Chondrocyte (in vitro differentiated cells): ENCODE results near the gene ELP6. TPM values are rescaled to one million over a fixed set of nuclear protein-coding genes. Genes with fewer than 3 reads are reported as not detected.

Experiments used
- DNase-seq: peaks from one replicate; pipeline ENCODE4 v3.0.0; 2021; ENCODE audit warnings: mixed read lengths, low spot score
- H3K27ac Mint-ChIP-seq: one replicate; pipeline ENCODE4 v1.8.0; 2021; ENCODE audit warnings: mild to moderate bottlenecking, moderate library complexity, mixed read lengths; ENCODE audit not compliant: unreplicated experiment
- H3K27me3 Mint-ChIP-seq: 2 replicates; pipeline ENCODE4 v1.8.0; 2021; ENCODE audit warnings: low read depth, mixed read lengths
- H3K36me3 Mint-ChIP-seq: 2 replicates; pipeline ENCODE4 v1.8.0; 2021; ENCODE audit warnings: low read depth, mixed read lengths
- H3K4me1 Mint-ChIP-seq: 2 replicates; pipeline ENCODE4 v1.8.0; 2021; ENCODE audit warnings: low read depth, mild to moderate bottlenecking, mixed read lengths
- H3K4me3 Mint-ChIP-seq: one replicate; pipeline ENCODE4 v1.8.0; 2021; ENCODE audit warnings: mild to moderate bottlenecking, moderate library complexity, mixed read lengths; ENCODE audit not compliant: unreplicated experiment
- H3K9me3 Mint-ChIP-seq: 2 replicates; pipeline ENCODE4 v1.8.0; 2021; ENCODE audit warnings: low read depth, mixed read lengths
- total RNA-seq: library from RNA; stranded (reverse); gene quantifications from 3 replicates; pipeline ENCODE4 v1.2.1, GENCODE V29; 2021
- TF ChIP-seq, protein P1 (sequence below): fragments of 200-600 bp; sonication (generic); IDR thresholded peaks from 2 replicates; pipeline ENCODE4 v1.5.0; 2021; ENCODE audit warnings: antibody characterized with exemption, mild to moderate bottlenecking, moderate library complexity

The ELP6 gene
- total RNA-seq, 1 donor from 2014 or later = 30.2 TPM

DNA sequence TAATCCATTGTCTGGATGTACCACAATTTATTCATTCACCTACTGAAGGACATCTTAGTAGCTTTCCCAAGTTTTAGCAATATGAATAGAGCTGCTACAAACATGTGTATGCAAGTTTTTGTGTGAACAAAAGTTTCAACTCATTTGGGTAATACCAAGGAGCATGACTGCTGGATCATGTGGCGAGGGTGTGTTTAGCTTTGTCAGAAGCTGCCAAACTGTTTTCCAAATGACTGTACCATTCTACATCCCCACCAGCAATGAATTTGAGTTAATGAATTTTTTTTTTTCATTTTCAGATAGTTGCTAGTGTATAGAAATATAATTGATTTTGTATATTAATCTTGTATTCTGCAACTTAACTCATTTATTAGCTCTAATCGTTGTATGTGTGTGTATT, 20.0 kb upstream of the ELP6 start:
- TF ChIP-seq, protein P1, sequence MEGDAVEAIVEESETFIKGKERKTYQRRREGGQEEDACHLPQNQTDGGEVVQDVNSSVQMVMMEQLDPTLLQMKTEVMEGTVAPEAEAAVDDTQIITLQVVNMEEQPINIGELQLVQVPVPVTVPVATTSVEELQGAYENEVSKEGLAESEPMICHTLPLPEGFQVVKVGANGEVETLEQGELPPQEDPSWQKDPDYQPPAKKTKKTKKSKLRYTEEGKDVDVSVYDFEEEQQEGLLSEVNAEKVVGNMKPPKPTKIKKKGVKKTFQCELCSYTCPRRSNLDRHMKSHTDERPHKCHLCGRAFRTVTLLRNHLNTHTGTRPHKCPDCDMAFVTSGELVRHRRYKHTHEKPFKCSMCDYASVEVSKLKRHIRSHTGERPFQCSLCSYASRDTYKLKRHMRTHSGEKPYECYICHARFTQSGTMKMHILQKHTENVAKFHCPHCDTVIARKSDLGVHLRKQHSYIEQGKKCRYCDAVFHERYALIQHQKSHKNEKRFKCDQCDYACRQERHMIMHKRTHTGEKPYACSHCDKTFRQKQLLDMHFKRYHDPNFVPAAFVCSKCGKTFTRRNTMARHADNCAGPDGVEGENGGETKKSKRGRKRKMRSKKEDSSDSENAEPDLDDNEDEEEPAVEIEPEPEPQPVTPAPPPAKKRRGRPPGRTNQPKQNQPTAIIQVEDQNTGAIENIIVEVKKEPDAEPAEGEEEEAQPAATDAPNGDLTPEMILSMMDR = no peak
- Mint-ChIP-seq H3K4me3 (no peak overlapping the region), H3K27me3 (peaks cover 8% of the 10 kb centered on the region), H3K36me3 (no peaks in the 10 kb centered on the region), H3K9me3 (no peaks in the 10 kb centered on the region), H3K4me1 (no peaks in the 10 kb centered on the region), H3K27ac (no peak overlapping the region)
- no peak for DNase-seq

DNA sequence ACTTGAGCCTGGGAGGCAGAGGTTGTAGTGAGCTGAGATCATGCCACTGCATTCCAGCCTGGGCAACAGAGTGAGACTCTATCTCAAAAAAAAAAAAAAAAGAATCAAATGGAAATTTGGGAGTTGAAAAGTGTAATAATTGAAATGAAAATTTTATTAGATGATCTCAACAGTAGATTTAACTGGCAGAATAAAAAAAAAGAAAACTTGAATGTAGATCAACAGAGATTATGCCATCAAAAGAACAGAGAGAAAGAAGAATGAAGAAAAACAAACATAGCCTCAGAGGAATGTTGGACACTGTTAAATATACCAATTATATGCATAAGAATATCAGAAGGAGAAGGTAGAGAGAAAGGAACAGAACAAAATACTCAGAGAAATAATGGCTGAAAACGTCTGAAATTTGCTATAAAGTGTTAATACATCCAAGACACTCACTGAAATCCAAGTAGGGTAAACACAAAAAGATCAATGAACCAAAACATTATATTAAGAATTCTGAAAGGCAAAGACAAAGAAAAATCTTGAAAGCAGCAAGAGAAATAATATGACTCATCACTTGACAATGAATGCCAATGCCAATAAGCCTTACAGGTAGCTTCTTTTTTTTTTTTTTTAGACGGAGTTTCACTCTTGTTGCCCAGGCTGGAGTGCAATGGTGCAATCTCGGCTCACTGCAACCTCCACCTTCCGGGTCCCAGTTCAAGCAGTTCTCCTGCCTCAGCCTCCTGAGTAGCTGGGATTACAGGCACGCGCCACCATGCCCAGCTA, 14.6 kb upstream of the ELP6 start:
- Mint-ChIP-seq H3K36me3 (peaks cover 3% of the 10 kb centered on the region), H3K9me3 (peaks cover 5% of the 10 kb centered on the region), H3K4me3 (no peak overlapping the region), H3K27ac (no peak overlapping the region), H3K4me1 (no peaks in the 10 kb centered on the region), H3K27me3 (no peaks in the 10 kb centered on the region)
- TF ChIP-seq, protein P1 = no peak
- no peak for DNase-seq

DNA sequence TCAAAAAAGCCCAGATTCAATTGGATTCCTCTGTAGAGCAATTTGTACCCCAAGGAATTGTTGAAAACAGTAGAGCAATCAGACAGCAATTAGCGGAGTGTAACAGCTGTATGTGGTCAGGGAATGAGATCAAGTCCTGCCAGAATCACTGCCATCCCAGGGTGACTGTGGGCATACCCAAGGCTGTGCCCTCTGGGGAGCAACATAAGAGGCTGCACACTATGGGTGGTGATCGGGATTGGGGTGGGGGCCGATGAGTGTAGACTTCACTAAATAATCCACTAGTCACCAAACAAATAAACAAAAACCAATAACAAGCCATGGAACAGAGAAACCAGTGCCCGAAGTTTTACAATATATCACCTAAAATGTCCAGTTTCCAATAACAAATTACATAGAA, 12.1 kb upstream of the ELP6 start:
- Mint-ChIP-seq H3K4me3 (no peak overlapping the region), H3K27me3 (no peaks in the 10 kb centered on the region), H3K36me3 (peaks cover 3% of the 10 kb centered on the region), H3K27ac (no peak overlapping the region), H3K9me3 (peaks cover 5% of the 10 kb centered on the region), H3K4me1 (peaks cover 7% of the 10 kb centered on the region)
- DNase-seq = no peak
- TF ChIP-seq, protein P1 = no peak

DNA sequence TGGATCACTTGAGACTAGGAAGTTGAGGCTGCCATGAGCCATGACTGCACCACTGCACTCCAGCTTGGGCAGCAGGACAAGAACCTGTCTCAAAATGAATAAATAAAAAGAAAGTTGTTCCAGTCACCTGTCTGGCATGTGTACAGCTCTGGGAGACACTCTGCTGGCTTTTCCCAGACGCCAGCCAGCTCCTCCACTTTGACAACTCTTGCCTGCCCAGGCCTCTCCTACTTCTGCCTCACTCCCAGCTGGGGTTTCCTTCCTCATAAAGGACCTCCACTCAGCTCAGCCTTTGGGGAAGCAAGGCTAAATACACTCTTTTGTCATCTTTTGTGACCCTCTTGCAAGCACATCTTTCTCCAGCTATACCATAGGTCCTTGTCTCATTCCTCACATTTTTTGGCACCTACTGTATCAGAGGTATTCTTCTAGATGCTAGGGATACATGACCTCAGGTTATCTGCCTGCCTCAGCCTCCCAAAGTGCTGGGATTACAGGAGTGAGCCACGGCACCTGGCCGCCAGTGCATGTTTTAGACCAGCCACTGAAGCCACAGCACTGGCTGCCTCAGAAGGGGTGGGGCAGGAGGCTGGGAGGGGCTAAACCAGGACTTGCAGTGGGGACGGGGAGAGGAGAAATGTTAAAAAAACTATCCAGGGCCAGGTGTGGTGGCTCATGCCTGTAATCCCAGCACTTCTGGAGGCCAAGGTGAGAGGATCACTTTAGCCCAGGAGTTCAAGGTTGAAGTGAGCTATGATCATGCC, 10.0 kb upstream of the ELP6 start:
- Mint-ChIP-seq H3K9me3 (peaks cover 5% of the 10 kb centered on the region), H3K36me3 (peaks cover 3% of the 10 kb centered on the region), H3K27ac (no peak overlapping the region), H3K27me3 (no peaks in the 10 kb centered on the region), H3K4me3 (no peak overlapping the region), H3K4me1 (peaks cover 7% of the 10 kb centered on the region)
- DNase-seq = no peak
- TF ChIP-seq, protein P1 = no peak

DNA sequence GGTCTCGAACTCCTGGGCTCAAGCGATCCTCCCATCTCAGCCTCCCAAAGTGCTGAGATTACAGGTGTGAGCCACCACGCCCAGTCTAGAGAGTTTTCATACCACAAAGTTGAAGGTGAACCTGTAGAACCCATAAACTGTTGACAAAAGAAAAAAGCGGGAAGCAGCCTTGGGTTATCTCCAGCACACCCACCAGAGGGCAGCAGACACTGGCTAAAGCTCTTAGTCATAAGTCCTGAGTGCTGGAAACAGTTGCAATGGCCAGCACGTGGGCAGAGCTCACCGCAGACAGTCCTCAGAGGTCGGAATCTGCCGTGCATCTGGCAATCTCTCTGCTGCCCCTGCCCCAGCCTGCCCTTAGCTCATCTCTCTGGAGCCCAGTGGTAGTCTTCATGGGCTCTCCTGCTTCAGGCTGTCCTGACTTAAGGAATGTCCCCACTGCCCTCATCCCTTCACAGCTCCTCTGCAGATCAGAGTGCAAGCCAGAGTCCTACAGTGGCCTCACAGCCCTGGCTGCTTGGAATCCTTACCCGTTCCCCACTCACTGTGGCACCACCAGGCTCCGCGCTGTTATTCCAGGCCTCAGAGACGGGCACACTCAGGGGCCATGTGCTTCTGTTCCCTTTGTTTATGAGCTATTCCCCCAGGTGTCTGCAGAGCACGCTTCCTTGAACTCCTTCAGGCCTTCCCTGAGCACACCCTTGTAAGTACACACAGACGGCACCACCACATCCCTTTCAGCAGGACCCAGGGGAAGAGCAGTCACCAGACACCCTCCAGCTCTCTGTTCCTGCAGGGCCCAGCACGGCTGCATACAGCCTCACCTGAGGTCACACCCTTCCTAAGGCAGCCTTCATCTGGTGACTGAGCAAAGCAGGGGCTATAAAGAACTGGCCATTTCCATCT, 8.8 kb upstream of the ELP6 start:
- H3K4me3 Mint-ChIP-seq = no peak overlapping the region
- no peak for DNase-seq
- peaks cover 7% of the 10 kb centered on the region for H3K4me1 Mint-ChIP-seq
- no peaks in the 10 kb centered on the region for H3K36me3 Mint-ChIP-seq
- TF ChIP-seq, protein P1 = peak; percentile 98
- no peak overlapping the region for H3K27ac Mint-ChIP-seq
- H3K9me3 Mint-ChIP-seq = no peaks in the 10 kb centered on the region
- no peaks in the 10 kb centered on the region for H3K27me3 Mint-ChIP-seq
